Osteocyte (in vitro differentiated cells): Measurements from ENCODE around the gene FAH. TPM values are rescaled to one million over a fixed set of nuclear protein-coding genes. Genes with fewer than 3 reads are reported as not detected.
A peak's percentile ranks its signal among the peaks of the same experiment; 100 is the strongest.

Experiments
- DNase-seq: peaks from one replicate; pipeline ENCODE4 v3.0.0; 2021; ENCODE audit warnings: mixed read lengths; ENCODE audit not compliant: unreplicated experiment; ENCODE audit errors: extremely low spot score
- H3K27ac Mint-ChIP-seq: one replicate; pipeline ENCODE4 v1.8.0; 2021; ENCODE audit warnings: mild to moderate bottlenecking, mixed read lengths; ENCODE audit not compliant: unreplicated experiment
- H3K27me3 Mint-ChIP-seq: one replicate; pipeline ENCODE4 v1.8.0; 2021; ENCODE audit warnings: mixed read lengths; ENCODE audit not compliant: unreplicated experiment
- H3K36me3 Mint-ChIP-seq: one replicate; pipeline ENCODE4 v1.8.0; 2021; ENCODE audit warnings: mixed read lengths; ENCODE audit not compliant: unreplicated experiment
- H3K4me1 Mint-ChIP-seq: one replicate; pipeline ENCODE4 v1.8.0; 2021; ENCODE audit warnings: mixed read lengths; ENCODE audit not compliant: unreplicated experiment
- H3K4me3 Mint-ChIP-seq: one replicate; pipeline ENCODE4 v1.8.0; 2021; ENCODE audit warnings: mild to moderate bottlenecking, moderate library complexity, mixed read lengths; ENCODE audit not compliant: unreplicated experiment
- H3K9me3 Mint-ChIP-seq: one replicate; pipeline ENCODE4 v1.8.0; 2021; ENCODE audit warnings: mixed read lengths; ENCODE audit not compliant: unreplicated experiment
- total RNA-seq: library from RNA; stranded (reverse); gene quantifications from 2 replicates; pipeline ENCODE4 v1.2.1, GENCODE V29; 2021
- TF ChIP-seq, protein P1 (sequence below): fragments of 200-600 bp; sonication (generic); IDR thresholded peaks from 2 replicates; pipeline ENCODE4 v1.5.0; 2021; ENCODE audit warnings: antibody characterized with exemption, mild to moderate bottlenecking, moderate library complexity

Gene FAH
- total RNA-seq, 1 donor from 2014 or later, result 9.5 TPM

DNA sequence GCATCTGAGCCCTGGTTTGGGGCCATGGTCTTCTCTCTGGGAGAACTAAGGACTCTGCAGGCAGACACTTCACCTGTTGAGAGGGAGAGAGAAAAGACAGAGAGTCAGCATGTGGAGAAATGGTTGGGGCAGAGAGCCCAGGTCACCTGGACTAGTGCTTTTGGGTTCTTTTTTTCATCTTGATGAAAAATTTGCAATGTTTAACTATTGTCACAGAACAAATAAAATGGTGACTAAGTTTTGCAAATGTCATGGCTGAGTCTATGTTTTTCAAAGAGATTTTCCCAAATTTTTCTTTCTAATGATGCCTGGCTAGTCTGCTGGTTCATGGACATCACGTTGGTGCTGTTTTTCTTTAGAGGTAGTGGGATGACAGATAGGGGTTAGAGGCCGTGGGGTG, 17.8 kb downstream of the FAH start:
- Mint-ChIP-seq H3K4me3 (no peak overlapping the region), H3K27me3 (no peaks in the 10 kb centered on the region), H3K27ac (no peak overlapping the region), H3K36me3 (peaks cover 1% of the 10 kb centered on the region), H3K9me3 (no peaks in the 10 kb centered on the region), H3K4me1 (no peaks in the 10 kb centered on the region)
- DNase-seq, result no peak
- TF ChIP-seq, protein P1, sequence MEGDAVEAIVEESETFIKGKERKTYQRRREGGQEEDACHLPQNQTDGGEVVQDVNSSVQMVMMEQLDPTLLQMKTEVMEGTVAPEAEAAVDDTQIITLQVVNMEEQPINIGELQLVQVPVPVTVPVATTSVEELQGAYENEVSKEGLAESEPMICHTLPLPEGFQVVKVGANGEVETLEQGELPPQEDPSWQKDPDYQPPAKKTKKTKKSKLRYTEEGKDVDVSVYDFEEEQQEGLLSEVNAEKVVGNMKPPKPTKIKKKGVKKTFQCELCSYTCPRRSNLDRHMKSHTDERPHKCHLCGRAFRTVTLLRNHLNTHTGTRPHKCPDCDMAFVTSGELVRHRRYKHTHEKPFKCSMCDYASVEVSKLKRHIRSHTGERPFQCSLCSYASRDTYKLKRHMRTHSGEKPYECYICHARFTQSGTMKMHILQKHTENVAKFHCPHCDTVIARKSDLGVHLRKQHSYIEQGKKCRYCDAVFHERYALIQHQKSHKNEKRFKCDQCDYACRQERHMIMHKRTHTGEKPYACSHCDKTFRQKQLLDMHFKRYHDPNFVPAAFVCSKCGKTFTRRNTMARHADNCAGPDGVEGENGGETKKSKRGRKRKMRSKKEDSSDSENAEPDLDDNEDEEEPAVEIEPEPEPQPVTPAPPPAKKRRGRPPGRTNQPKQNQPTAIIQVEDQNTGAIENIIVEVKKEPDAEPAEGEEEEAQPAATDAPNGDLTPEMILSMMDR, result no peak

GRCh38 chr15:80171787-80172186, 19.0 kb downstream of the FAH start:
- Mint-ChIP-seq H3K36me3 (peaks cover 1% of the 10 kb centered on the region), H3K27me3 (no peaks in the 10 kb centered on the region), H3K4me3 (no peak overlapping the region), H3K9me3 (no peaks in the 10 kb centered on the region), H3K4me1 (no peaks in the 10 kb centered on the region), H3K27ac (no peak overlapping the region)
- TF ChIP-seq, protein P1, result no peak
- DNase-seq, result no peak

DNA sequence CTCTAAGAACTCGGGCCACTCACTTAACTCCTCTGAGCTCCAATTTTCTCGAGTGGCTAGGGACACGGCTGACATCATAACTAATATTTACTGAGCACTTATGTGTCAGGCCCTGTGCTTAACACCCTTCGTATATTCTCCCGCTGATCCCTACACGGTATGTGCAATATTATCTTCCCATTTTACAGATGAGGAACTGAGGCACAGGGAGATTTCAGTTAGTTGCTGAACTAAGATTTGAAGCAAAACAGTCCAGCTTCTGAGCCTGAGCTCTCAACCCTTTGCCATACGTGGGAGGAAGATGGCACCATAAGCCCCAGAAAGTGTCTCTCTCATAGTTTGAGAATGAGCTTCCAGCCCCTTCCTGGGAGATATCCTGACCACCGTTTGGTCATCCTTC, 19.6 kb downstream of the FAH start:
- TF ChIP-seq, protein P1, result no peak
- H3K27ac Mint-ChIP-seq, result no peak overlapping the region
- no peaks in the 10 kb centered on the region for H3K4me1 Mint-ChIP-seq
- no peak for DNase-seq
- H3K27me3 Mint-ChIP-seq, result no peaks in the 10 kb centered on the region
- H3K36me3 Mint-ChIP-seq, result peaks cover 1% of the 10 kb centered on the region
- no peaks in the 10 kb centered on the region for H3K9me3 Mint-ChIP-seq
- H3K4me3 Mint-ChIP-seq, result no peak overlapping the region

- H3K27ac Mint-ChIP-seq, result no peak overlapping the region
- H3K36me3 Mint-ChIP-seq, result peaks cover 1% of the 10 kb centered on the region
- no peak for DNase-seq
- no peak overlapping the region for H3K4me3 Mint-ChIP-seq
- TF ChIP-seq, protein P1, result peak; percentile 78
- no peaks in the 10 kb centered on the region for H3K4me1 Mint-ChIP-seq
- no peaks in the 10 kb centered on the region for H3K27me3 Mint-ChIP-seq
- no peaks in the 10 kb centered on the region for H3K9me3 Mint-ChIP-seq
Measured at GRCh38 chr15:80173022-80173759, 20.4 kb downstream of the FAH start.

DNA sequence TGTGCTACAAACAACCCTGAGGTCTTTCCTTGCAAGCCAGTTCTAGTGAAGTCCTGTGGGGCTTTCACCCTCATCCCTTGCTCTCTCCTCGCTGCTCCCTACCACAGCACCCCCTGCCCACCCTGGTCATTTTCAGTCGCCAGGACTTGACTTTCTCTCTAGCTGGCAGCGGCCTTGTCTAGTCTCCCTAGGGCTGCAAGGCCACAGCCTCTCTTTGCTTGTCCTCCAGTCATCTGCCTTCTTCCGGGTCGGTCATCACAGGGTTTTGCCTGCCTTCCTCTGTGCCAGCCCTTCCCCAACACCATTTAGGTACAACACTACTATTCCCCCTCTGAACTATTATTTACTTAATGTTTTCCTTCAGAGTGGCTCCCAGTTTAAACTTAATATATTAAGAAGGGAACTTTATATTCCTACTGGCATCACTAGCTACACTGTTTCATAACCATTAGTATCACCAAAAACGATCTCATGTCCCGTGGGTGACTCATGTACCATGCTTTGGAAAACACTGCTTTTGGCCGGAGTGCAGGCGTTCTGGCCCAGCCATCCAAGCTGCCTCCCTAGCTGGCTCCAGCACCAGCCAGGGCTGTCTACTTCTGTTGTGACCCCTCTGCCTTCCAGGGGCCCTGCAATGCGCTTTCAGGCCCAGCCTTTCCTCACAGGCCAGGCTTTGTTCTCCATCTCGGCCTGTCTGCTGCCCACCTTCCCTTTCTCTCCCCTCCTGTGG, 21.4 kb downstream of the FAH start:
- no peak for DNase-seq
- no peaks in the 10 kb centered on the region for H3K9me3 Mint-ChIP-seq
- H3K4me1 Mint-ChIP-seq, result peaks cover 5% of the 10 kb centered on the region
- no peak overlapping the region for H3K4me3 Mint-ChIP-seq
- TF ChIP-seq, protein P1, result no peak
- no peaks in the 10 kb centered on the region for H3K27me3 Mint-ChIP-seq
- peaks cover 1% of the 10 kb centered on the region for H3K36me3 Mint-ChIP-seq
- H3K27ac Mint-ChIP-seq, result no peak overlapping the region
